GM18502 (cell line): ENCODE measurements around the gene ZNF746.

Experiments used
- ATAC-seq: cut with Tn5 transposase; IDR thresholded peaks from one replicate; pipeline ENCODE4 v1.9.1; 2021; ENCODE audit warnings: mild to moderate bottlenecking; ENCODE audit not compliant: unreplicated experiment, poor library complexity

Gene ZNF746

GRCh38 chr7:149432121-149432691 lies 65.4 kb downstream of the ZNF746 start:
- no peak for ATAC-seq

DNA sequence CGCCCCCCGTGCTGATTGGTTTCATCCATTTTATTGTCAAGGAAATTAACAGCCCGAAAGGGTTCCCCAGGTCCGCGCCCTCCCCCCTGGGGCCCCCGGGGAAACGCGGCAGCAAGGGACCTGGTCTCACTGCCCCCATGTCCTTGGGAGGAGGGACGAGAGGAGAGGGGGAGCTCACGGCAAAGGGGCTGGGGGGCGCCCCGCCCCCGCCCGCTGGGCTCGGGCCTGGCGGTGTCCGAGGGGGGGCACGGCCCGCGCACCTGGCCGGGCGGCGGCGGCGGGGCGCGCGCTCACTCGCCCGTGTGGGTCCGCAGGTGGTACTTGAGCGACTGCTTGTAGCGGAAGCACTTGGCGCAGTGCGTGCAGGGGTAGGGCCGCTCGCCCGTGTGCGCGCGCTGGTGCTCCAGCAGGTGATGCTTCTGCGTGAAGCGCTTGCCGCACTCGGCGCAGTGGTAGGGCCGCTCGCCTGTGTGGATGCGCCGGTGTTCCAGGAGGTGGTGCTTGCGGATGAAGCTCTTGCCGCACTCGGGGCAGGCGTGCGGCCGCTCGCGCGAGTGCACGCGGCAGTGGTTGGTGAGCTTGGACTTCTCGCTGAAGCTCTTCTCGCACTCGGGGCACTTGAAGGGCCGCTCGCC lies 66.0 kb downstream of the ZNF746 start:
- ATAC-seq, result no peak

- no peak for ATAC-seq
These were observed 67.4 kb downstream of the ZNF746 start for GRCh38 chr7:149430192-149430591.

GRCh38 chr7:149427893-149428292 lies 69.7 kb downstream of the ZNF746 start:
- no peak for ATAC-seq

GRCh38 chr7:149427096-149427680 lies 70.4 kb downstream of the ZNF746 start:
- no peak for ATAC-seq

DNA sequence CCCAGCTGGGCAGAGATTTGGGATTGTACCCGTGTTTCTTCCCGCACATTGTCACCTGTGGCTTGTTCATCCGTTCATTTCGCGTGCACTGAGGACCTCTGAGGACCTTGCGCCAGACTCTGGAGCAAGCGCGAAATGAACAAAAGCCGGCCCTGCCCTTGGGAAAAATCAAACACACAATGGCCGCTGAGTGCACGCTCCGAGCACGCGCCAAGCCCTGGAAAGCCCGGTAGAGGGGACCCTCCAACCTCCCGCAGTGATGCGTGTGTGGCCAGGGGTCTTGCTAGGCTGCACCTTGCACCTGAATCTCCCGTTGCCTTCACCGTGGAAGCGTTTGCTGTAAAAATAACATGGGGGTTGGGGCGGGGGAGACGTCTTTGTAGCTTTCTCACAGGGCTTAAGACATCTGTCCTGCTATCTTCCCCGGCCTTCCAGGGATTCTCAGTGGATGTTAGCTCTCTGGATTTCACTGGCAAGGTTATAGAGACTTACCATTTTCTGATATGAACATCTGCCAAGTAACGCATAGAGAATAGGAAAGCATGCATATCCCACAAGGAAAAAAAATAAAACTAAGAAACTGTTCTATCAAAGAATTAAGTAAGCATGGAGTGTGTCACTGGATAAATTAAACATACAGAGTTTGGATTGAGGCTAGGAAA lies 74.0 kb downstream of the ZNF746 start:
- no peak for ATAC-seq

DNA sequence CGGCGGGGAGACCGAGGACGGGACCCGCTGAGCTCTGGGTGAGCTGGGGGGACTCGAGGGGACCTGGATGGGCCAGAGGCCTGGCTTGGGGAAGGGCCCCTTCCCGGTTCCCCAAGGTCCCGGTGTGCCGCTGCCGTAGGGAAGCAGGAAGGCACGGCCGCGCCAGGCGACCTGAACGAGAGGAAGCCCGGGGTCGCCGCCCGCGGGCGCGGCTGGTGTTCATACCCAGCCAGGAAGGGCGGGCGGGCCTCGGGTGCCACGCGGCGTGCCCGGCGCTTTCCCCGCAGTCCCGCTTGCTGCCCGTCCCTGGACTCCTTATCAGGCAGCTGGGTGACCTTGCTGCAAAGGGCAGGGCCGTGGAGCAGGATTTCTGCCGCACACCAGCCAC lies 74.7 kb downstream of the ZNF746 start:
- no peak for ATAC-seq
